ENCODE measurements around the gene MYBPC1. TPM values are rescaled to one million over a fixed set of nuclear protein-coding genes. Genes with fewer than 3 reads are reported as not detected.

The MYBPC1 gene
- total RNA-seq, 1 experiment from 2014 or later: 0.49 TPM

DNA sequence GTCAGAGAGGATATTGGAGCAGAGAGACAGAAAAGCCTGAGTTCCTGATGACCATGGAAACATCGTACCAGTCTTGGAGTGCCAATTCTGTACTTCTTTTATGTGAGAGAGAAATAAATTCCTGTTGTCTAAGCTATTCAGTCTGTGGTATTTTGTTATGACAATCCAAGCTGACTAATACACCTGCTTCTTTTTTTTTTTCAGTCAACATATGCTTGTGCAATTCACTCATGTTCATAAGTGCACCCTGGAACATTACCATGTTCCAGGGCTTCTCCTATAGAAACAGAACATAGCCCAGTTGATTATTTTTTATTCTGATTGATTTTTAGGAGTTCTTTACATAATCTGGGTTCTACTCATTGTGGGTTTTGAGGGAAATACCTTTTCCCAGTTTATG, 100.9 kb downstream of the MYBPC1 start:
- ChIA-PET CTCF (no interaction called here), POLR2A (ENCODE audit: low non-redundant PET) (no interaction called here)
- no peaks in the 10 kb centered on the region for H3K9me3 ChIP-seq (ENCODE audit: low read depth, low read length, poor library complexity, severe bottlenecking)
- BruUV-seq (replicated peaks): no TSS peak
- H3K4me3 ChIP-seq (ENCODE audit: low read depth, low read length, poor library complexity, severe bottlenecking): no peak overlapping the region
- intact Hi-C loops (cut with micrococcal nuclease; ENCODE audit: unreplicated experiment): loop anchor here (2.0 kb wide), 1 partner anchor 63 kb away; no protein-coding TSS in a partner anchor
- H3K27ac ChIP-seq (ENCODE audit: low read depth, low read length, poor library complexity, severe bottlenecking): no peak overlapping the region
- no peaks in the 10 kb centered on the region for H3K4me1 ChIP-seq (ENCODE audit: insufficient read depth, low read length, poor library complexity, severe bottlenecking)
- no peaks in the 10 kb centered on the region for H3K36me3 ChIP-seq (ENCODE audit: insufficient read depth, low read length, poor library complexity, severe bottlenecking)
- no peak for DNase-seq (ENCODE audit: low spot score)
- no peak for TF ChIP-seq EZH2 (IDR thresholded peaks at IDR 0.05; ENCODE audit: borderline replicate concordance, low read depth, low read length, poor library complexity, severe bottlenecking)
- TF ChIP-seq, protein P1, sequence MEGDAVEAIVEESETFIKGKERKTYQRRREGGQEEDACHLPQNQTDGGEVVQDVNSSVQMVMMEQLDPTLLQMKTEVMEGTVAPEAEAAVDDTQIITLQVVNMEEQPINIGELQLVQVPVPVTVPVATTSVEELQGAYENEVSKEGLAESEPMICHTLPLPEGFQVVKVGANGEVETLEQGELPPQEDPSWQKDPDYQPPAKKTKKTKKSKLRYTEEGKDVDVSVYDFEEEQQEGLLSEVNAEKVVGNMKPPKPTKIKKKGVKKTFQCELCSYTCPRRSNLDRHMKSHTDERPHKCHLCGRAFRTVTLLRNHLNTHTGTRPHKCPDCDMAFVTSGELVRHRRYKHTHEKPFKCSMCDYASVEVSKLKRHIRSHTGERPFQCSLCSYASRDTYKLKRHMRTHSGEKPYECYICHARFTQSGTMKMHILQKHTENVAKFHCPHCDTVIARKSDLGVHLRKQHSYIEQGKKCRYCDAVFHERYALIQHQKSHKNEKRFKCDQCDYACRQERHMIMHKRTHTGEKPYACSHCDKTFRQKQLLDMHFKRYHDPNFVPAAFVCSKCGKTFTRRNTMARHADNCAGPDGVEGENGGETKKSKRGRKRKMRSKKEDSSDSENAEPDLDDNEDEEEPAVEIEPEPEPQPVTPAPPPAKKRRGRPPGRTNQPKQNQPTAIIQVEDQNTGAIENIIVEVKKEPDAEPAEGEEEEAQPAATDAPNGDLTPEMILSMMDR (conservative IDR thresholded peaks at IDR 0.05; ENCODE audit: low read depth, low read length): no peak
- H3K27me3 ChIP-seq (replicated peaks; ENCODE audit: insufficient read depth, low read depth, low read length, poor library complexity): no peaks in the 10 kb centered on the region

DNA sequence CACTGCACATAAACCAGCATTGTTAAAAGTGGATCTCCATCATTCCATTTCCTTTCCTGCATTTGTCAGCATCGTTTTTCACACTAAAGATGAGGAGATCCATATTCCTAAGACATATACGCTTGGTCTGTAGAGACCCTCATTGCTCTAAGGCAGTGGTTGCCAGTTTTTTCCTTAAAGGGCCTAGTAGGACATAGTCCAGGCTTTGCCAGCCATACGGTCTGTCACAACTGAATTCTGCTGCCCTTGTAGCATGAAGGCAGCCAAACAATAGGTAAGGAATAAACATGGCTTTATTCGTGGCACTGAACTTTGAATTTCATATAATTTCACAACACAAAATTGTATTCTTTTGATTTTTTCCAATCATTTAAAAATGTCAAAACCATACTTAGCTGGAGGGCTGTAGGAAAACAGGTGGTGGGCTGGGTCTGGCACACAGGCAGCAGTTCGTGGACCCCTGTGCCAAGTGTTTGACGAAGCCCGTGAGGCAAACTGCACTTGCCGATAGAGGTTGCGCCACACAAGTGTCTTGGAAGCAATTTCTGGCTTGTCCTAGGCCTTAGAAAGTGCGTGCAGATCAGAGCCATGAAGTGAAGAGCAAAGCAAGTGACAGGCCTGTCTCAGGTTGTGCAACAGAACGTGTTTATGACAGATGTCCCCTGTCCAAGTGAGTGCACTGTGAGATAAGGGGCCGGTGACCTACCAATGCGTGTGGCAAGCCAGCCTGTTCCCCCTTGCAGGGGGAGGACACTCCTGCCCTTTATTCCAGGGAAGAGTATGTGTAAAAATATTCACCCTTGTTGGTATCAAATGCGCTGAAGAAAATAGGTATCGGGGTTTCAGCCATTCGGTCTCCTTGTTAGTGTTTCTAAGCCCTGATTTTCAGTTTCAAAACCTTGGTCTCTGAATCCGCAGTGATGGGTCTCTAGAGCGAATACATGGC, 101.8 kb downstream of the MYBPC1 start:
- no peak for TF ChIP-seq EZH2 (IDR thresholded peaks at IDR 0.05; ENCODE audit: borderline replicate concordance, low read depth, low read length, poor library complexity, severe bottlenecking)
- TF ChIP-seq, protein P1 (conservative IDR thresholded peaks at IDR 0.05; ENCODE audit: low read depth, low read length): no peak

DNA sequence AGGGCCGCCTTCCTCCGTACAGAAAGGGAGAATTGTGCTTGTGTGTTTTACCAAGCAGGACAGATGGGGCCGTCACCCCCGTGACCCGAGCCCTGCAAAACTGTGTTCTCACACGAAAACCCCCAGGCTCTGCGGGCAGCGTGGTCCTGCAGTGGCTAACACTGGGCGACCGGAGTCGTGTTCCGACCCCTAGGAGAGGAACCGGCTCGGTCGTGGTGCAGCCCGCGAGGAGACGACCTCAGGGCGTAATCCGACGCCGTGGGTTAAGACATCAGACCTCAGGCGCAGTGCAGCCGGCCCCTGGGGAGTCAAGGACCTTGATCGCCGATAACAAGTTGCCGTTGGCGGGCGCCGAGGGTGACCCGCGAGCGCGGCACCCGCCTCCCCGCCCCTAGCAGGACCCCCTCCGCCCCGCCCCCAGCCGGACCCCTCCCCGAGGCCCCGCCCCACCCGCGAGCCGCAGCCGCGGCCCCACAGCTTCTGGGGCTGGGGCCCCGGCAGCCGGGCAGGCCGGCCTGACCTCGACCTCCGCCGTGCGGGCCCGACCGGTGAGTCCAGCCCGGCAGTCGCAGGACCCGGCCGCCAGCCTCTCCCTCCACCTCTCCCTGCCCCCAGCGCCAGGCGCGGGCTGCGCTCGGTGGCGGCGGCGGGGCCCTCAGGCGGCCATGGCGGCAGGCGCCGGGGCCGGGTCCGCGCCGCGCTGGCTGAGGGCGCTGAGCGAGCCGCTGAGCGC, 102.6 kb downstream of the MYBPC1 start, which contains the start of gene CHPT1:
CHPT1 (plus strand) TSS at position 444 of the 733 bp plus-strand sequence; CDS start at position 666, 222 bp downstream.
- intact Hi-C loops (cut with micrococcal nuclease; ENCODE audit: unreplicated experiment): loop anchor here (2.0 kb wide), 1 partner anchor 61 kb away; no protein-coding TSS in a partner anchor
- H3K36me3 ChIP-seq (ENCODE audit: insufficient read depth, low read length, poor library complexity, severe bottlenecking): no peaks in the 10 kb centered on the region
- BruUV-seq (replicated peaks): no TSS peak
- no peak for TF ChIP-seq EZH2 (IDR thresholded peaks at IDR 0.05; ENCODE audit: borderline replicate concordance, low read depth, low read length, poor library complexity, severe bottlenecking)
- TF ChIP-seq, protein P1 (conservative IDR thresholded peaks at IDR 0.05; ENCODE audit: low read depth, low read length): no peak
- H3K4me1 ChIP-seq (ENCODE audit: insufficient read depth, low read length, poor library complexity, severe bottlenecking): no peaks in the 10 kb centered on the region
- H3K9me3 ChIP-seq (ENCODE audit: low read depth, low read length, poor library complexity, severe bottlenecking): no peaks in the 10 kb centered on the region
- peak within 1 kb of the TSS; percentile 89 for H3K4me3 ChIP-seq (ENCODE audit: low read depth, low read length, poor library complexity, severe bottlenecking)
- H3K27ac ChIP-seq (ENCODE audit: low read depth, low read length, poor library complexity, severe bottlenecking): peak within 1 kb of the TSS; percentile 65
- CTCF ChIA-PET: no interaction called here
- POLR2A ChIA-PET (ENCODE audit: low non-redundant PET): no interaction called here
- peak; percentile 65 for DNase-seq (ENCODE audit: low spot score)
- H3K27me3 ChIP-seq (replicated peaks; ENCODE audit: insufficient read depth, low read depth, low read length, poor library complexity): no peaks in the 10 kb centered on the region

More for the DNA sequence above, 101.8 kb downstream of the MYBPC1 start:
- CTCF ChIA-PET: no interaction called here
- BruUV-seq (replicated peaks): no TSS peak
- Histone ChIP-seq H3K4me3 (ENCODE audit: low read depth, low read length, poor library complexity, severe bottlenecking) (peak overlapping the region; percentile 89), H3K36me3 (ENCODE audit: insufficient read depth, low read length, poor library complexity, severe bottlenecking) (no peaks in the 10 kb centered on the region), H3K27ac (ENCODE audit: low read depth, low read length, poor library complexity, severe bottlenecking) (no peak overlapping the region), H3K9me3 (ENCODE audit: low read depth, low read length, poor library complexity, severe bottlenecking) (no peaks in the 10 kb centered on the region), H3K4me1 (ENCODE audit: insufficient read depth, low read length, poor library complexity, severe bottlenecking) (no peaks in the 10 kb centered on the region), H3K27me3 (replicated peaks; ENCODE audit: insufficient read depth, low read depth, low read length, poor library complexity) (no peaks in the 10 kb centered on the region)
- intact Hi-C loops (cut with micrococcal nuclease; ENCODE audit: unreplicated experiment): loop anchor here (2.0 kb wide), 1 partner anchor 62 kb away; no protein-coding TSS in a partner anchor
- DNase-seq (ENCODE audit: low spot score): no peak
- POLR2A ChIA-PET (ENCODE audit: low non-redundant PET): no interaction called here
